Peyer's patch (tissue), 4 donors: Measurements from ENCODE around the gene TMED8.

ENCODE experiments used
- POLR2A ChIP-seq, 2 donors: fragments of 450-650 bp; IDR thresholded peaks; one replicate each; pipeline ENCODE4 v1.5.1; 2017; ENCODE audit warnings: antibody characterized with exemption in 2 of 2, mild to moderate bottlenecking in 2 of 2, moderate library complexity in 2 of 2
- TF ChIP-seq, protein P1 (sequence below), 6 experiments: fragments of 450-650 bp in 4 of 6; fragments of 200-600 bp in 2 of 6; sonication (generic) in 1 of 6; IDR thresholded peaks; one replicate each; pipeline ENCODE4 v1.5.1; 2017 to 2019; ENCODE audit warnings: antibody characterized with exemption in 6 of 6, mild to moderate bottlenecking in 3 of 6, moderate library complexity in 1 of 6

DNA sequence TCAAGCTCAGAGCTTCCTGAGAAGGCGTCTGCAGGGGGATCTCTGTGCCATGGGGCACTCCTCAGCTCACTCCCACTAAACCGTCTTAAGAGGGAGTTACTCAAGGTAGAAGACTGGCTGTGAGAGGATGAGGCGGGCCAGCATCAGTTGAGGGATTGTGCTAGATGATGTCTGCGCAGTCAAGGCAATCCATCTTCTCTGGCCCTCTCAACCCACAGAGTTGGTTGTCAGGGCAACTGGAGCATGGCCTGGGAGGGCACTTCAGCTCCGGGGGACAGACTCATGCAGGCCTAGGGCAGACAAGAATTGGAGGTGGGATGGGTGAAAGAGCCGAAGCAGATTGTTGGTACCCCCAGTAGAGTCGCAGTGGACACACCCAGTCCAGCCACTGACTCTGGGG, 47.0 kb downstream of the TMED8 start:
- no peak for TF ChIP-seq POLR2A (IDR thresholded peaks at IDR 0.05)
- TF ChIP-seq, protein P1, sequence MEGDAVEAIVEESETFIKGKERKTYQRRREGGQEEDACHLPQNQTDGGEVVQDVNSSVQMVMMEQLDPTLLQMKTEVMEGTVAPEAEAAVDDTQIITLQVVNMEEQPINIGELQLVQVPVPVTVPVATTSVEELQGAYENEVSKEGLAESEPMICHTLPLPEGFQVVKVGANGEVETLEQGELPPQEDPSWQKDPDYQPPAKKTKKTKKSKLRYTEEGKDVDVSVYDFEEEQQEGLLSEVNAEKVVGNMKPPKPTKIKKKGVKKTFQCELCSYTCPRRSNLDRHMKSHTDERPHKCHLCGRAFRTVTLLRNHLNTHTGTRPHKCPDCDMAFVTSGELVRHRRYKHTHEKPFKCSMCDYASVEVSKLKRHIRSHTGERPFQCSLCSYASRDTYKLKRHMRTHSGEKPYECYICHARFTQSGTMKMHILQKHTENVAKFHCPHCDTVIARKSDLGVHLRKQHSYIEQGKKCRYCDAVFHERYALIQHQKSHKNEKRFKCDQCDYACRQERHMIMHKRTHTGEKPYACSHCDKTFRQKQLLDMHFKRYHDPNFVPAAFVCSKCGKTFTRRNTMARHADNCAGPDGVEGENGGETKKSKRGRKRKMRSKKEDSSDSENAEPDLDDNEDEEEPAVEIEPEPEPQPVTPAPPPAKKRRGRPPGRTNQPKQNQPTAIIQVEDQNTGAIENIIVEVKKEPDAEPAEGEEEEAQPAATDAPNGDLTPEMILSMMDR (IDR thresholded peaks at IDR 0.05) = no peak
